T-cell (primary cell): ENCODE data around the gene GAGE12J. TPM values are rescaled to one million over a fixed set of nuclear protein-coding genes. Genes with fewer than 3 reads are reported as not detected.
"Not testable (repeated sequence)": the region's sequence is repeated elsewhere in the genome, so short reads cannot be mapped to it uniquely, and the experiment has no call there.

Source experiments
- ATAC-seq, 4 experiments: fragments of 200-7000 bp in 3 of 4; fragments of 150-1000 bp in 1 of 4; cut with Tn5 transposase; replicated peaks in 1 of 4; 1 replicate in 3 of 4; 2 replicates in 1 of 4; pipeline ENCODE4 v1.10.0; 2021; ENCODE audit warnings: moderate library complexity in 3 of 4, mild to moderate bottlenecking in 2 of 4, moderate number of reproducible peaks in 1 of 4
- CTCF ChIA-PET, 2 donors: fragments of 300-600 bp; sonication (Branson Sonifier 250); formaldehyde crosslinking; loops; one replicate each; lab custom pipeline; 2022; ENCODE audit warnings: antibody characterized with exemption in 2 of 2; lab: Charles Lee
- POLR2A ChIA-PET, 2 donors: fragments of 300-600 bp; sonication (Branson Sonifier 250); formaldehyde crosslinking; loops; one replicate each; lab custom pipeline; 2022; ENCODE audit warnings: antibody characterized with exemption in 2 of 2; lab: Charles Lee
- DNase-seq, 35 experiments: peaks; one replicate each; pipeline versions ENCODE4 v3.0.0 to v3.0.0-alpha.2; 2013 to 2023
- H3K27ac ChIP-seq: one replicate; pipeline ENCODE4 v1.5.1; 2013; ENCODE audit warnings: low read length
- H3K27me3 ChIP-seq, 2 experiments: replicated peaks in 1 of 2; 1 replicate in 1 of 2; 2 replicates in 1 of 2; pipeline versions ENCODE4 v1.6.1 to v1.7.0; 2013; ENCODE audit warnings: low read length in 1 of 2, mixed read lengths in 1 of 2; ENCODE audit not compliant: control insufficient read depth in 2 of 2, insufficient read depth in 2 of 2; ENCODE audit errors: extremely low read depth in 1 of 2
- H3K36me3 ChIP-seq, 2 donors: 1 replicate in 1 of 2; 2 replicates in 1 of 2; pipeline versions ENCODE4 v1.6.1 to v1.7.0; 2013; ENCODE audit warnings: low read length in 1 of 2; ENCODE audit not compliant: control insufficient read depth in 2 of 2, insufficient read depth in 1 of 2; ENCODE audit errors: extremely low read depth in 1 of 2
- H3K4me1 ChIP-seq, 2 experiments: 1 replicate in 1 of 2; 2 replicates in 1 of 2; pipeline versions ENCODE4 v1.6.1 to v1.7.0; 2013; ENCODE audit warnings: low read length in 2 of 2, mixed read lengths in 1 of 2; ENCODE audit not compliant: insufficient read depth in 2 of 2, control insufficient read depth in 1 of 2; ENCODE audit errors: extremely low read depth in 1 of 2
- H3K4me3 ChIP-seq, 2 donors: 1 replicate in 1 of 2; 2 replicates in 1 of 2; pipeline versions ENCODE4 v1.5.1 to v1.7.0; 2013; ENCODE audit warnings: mild to moderate bottlenecking in 2 of 2, low read length in 1 of 2, moderate library complexity in 1 of 2; ENCODE audit not compliant: control insufficient read depth in 1 of 2; ENCODE audit errors: extremely low read depth in 1 of 2
- H3K9me3 ChIP-seq: 2 replicates; pipeline ENCODE4 v1.7.0; 2013
- H3K27ac Mint-ChIP-seq, 2 donors: one replicate each; pipeline ENCODE4 v1.8.0; 2020 to 2021; ENCODE audit warnings: mild to moderate bottlenecking in 2 of 2, mixed read lengths in 2 of 2
- H3K27me3 Mint-ChIP-seq, 2 donors: one replicate each; pipeline ENCODE4 v1.8.0; 2021 to 2022; ENCODE audit warnings: mixed read lengths in 2 of 2
- H3K36me3 Mint-ChIP-seq: one replicate; pipeline ENCODE4 v1.8.0; 2021; ENCODE audit warnings: mixed read lengths
- H3K4me1 Mint-ChIP-seq, 3 donors: one replicate each; pipeline ENCODE4 v1.8.0; 2020 to 2022; ENCODE audit warnings: mixed read lengths in 3 of 3, mild to moderate bottlenecking in 1 of 3
- H3K4me3 Mint-ChIP-seq, 3 donors: one replicate each; pipeline ENCODE4 v1.8.0; 2020 to 2022; ENCODE audit warnings: mild to moderate bottlenecking in 3 of 3, mixed read lengths in 3 of 3, moderate library complexity in 3 of 3
- H3K9me3 Mint-ChIP-seq, 3 donors: one replicate each; pipeline ENCODE4 v1.8.0; 2020 to 2022; ENCODE audit warnings: mixed read lengths in 3 of 3
- WGBS: methylation state at CpG from one replicate; pipeline ENCODE4 v1.1.5; 2013; ENCODE audit warnings: missing lambda C conversion rate; ENCODE audit not compliant: insufficient coverage; 5-methylcytosine and 5-hydroxymethylcytosine counted together
- total RNA-seq, 35 experiments: library from RNA in 6 of 35; stranded (reverse) in 6 of 35; fragments of 120-200 nt in 1 of 35; gene quantifications; one replicate each; pipeline versions ENCODE4 v1.2.1 to v1.2.4 and lab custom pipeline; 2013 to 2026

The GAGE12J gene
- total RNA-seq, 5 donors from 2014 or later (not counting 1 experiment from before 2014, with no cell fraction given), result not detected

DNA sequence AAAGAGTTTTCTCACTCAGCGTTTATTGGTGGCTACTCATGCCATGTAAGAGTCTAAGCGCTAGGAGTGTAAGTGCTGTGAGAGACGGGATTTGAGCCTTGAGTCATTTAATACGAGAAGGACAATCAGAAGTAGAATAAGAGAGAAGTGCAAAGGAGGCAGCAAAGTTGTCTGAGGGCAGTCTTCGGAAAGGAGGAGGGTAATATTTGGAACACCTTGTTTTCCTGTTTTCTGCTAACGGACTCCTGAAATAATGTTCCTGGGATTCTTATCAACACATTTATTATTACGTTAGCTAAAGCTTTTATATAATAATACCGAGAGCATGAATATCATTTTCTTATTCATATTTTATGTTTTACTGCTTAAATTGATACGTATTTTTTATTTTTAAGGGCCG, 23.6 kb downstream of the GAGE12J start:
- WGBS, result no CpG with 5 or more reads among the region's 10 CpGs
- H3K4me1 Mint-ChIP-seq, ATAC-seq, H3K9me3 ChIP-seq, H3K4me3 Mint-ChIP-seq, H3K36me3 Mint-ChIP-seq, H3K27me3 Mint-ChIP-seq, H3K9me3 Mint-ChIP-seq, DNase-seq, H3K27ac ChIP-seq, H3K27me3 ChIP-seq, H3K4me1 ChIP-seq, H3K36me3 ChIP-seq, CTCF ChIA-PET, POLR2A ChIA-PET, H3K4me3 ChIP-seq, H3K27ac Mint-ChIP-seq: not testable (repeated sequence)

DNA sequence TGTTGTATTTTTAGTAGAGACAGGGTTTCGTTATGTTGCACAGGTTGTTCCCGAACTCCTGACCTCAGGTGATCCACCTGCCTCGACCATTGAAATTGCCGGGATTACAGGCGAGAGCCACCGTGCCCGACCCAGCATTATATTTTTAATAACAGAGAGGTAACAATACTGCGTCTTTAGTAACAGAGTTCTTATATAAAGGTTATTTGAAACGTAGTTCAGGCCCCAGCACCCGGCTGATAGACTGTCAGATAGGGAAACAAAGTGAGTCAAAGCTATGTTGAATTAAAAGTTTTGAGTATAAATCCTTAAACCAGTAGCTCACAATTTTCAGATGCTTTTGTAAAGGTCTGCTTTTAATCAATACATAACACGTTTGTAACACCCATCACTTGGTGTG, 24.3 kb downstream of the GAGE12J start:
- POLR2A ChIA-PET, H3K9me3 ChIP-seq, H3K27ac ChIP-seq, ATAC-seq, H3K4me1 Mint-ChIP-seq, H3K4me3 ChIP-seq, H3K27me3 Mint-ChIP-seq, H3K27me3 ChIP-seq, H3K4me1 ChIP-seq, H3K4me3 Mint-ChIP-seq, H3K36me3 Mint-ChIP-seq, H3K36me3 ChIP-seq, H3K9me3 Mint-ChIP-seq, CTCF ChIA-PET, H3K27ac Mint-ChIP-seq: not testable (repeated sequence)
- DNase-seq, result peak in 4 of 35 experiments; percentile 0 to 18 (median 13)
- WGBS, result 81% methylated on average over 6 of the region's 11 CpGs

Other genes with a start within 250 kb of the GAGE12J start
- gene PRAF2, start 248.0 kb upstream of the GAGE12J start, total RNA-seq, result 10 to 100 TPM; 17.5 to 34.5 (median 34.0) TPM
- gene WDR45, start 242.2 kb upstream of the GAGE12J start, total RNA-seq, result 100 to 1,000 TPM in 3 of 5 donors, 10 to 100 TPM in 2; 66.2 to 134 (median 112) TPM
- gene GPKOW, start 198.3 kb upstream of the GAGE12J start, total RNA-seq, result 10 to 100 TPM; 16.5 to 25.9 (median 23.1) TPM
- 1 to 10 TPM in 3 of 5 donors, under 1 TPM in 2; 0.56 to 1.9 (median 1.6) TPM for gene MAGIX, start 159.3 kb upstream of the GAGE12J start, total RNA-seq
- gene PLP2, start 150.1 kb upstream of the GAGE12J start, total RNA-seq, result 100 to 1,000 TPM in 4 of 5 donors, 10 to 100 TPM in 1; 85.2 to 241 (median 207) TPM
- 10 to 100 TPM in 3 of 5 donors, 1 to 10 TPM in 2; 5.5 to 15.4 (median 12.6) TPM for gene PRICKLE3, start 135.7 kb upstream of the GAGE12J start, total RNA-seq
- gene SYP, start 121.8 kb upstream of the GAGE12J start, total RNA-seq, result under 1 TPM; 0.53 to 0.89 (median 0.70) TPM
- 1 to 10 TPM; 1.4 to 1.9 (median 1.6) TPM for gene CACNA1F, start 88.7 kb upstream of the GAGE12J start, total RNA-seq
- 10 to 100 TPM; 21.0 to 34.9 (median 33.1) TPM for gene CCDC22, start 86.6 kb upstream of the GAGE12J start, total RNA-seq
- gene FOXP3, start 57.3 kb upstream of the GAGE12J start, total RNA-seq, result 10 to 100 TPM in 4 of 5 donors, 1 to 10 TPM in 1; 9.0 to 30.1 (median 21.7) TPM
- gene PPP1R3F, start 52.2 kb upstream of the GAGE12J start, total RNA-seq, result 10 to 100 TPM; 11.7 to 20.8 (median 17.5) TPM
- gene GAGE10, start 18.4 kb upstream of the GAGE12J start, total RNA-seq, result under 1 TPM in 1 of 5 donors, not detected in 4; 0.66 TPM
- not detected for gene GAGE13, start 9.5 kb downstream of the GAGE12J start, total RNA-seq
- gene GAGE12C, start 210.1 kb downstream of the GAGE12J start, total RNA-seq, result not detected
- gene GAGE12D, start 219.7 kb downstream of the GAGE12J start, total RNA-seq, result not detected
- not detected for gene GAGE12E, start 229.3 kb downstream of the GAGE12J start, total RNA-seq
- gene GAGE12F, start 238.8 kb downstream of the GAGE12J start, total RNA-seq, result under 1 TPM in 2 of 5 donors, not detected in 3; 0.63 to 0.64 TPM
- gene GAGE12G, start 248.4 kb downstream of the GAGE12J start, total RNA-seq, result under 1 TPM in 2 of 5 donors, not detected in 3; 0.63 to 0.64 TPM